Measurements from ENCODE around the gene C12orf60.
A peak's percentile ranks its signal among the peaks of the same experiment; 100 is the strongest.

Gene C12orf60

DNA sequence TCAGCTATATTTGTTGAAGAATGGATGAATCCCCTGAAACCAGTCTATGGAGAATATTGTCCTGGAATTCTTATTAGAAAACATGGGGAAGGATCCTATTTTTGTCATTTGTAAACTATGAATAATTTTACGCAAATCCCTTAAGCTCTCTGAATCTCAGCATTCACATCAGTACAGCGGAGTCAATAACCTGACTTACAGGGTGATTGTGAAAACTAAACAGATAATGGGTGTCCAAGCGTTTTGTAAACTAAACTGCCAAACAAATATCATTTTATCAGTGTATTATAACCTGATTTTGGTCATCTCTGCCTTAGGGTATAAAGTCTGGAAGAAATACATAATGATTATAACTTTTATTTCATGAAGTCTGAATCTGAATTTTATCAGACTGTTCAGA lies 29.9 kb downstream of the C12orf60 start:
- no peak overlapping the region for H3K4me3 ChIP-seq (ENCODE audit: low read depth, low read length)
- no peak for DNase-seq (ENCODE audit: low read depth)
- TF ChIP-seq, protein P1, sequence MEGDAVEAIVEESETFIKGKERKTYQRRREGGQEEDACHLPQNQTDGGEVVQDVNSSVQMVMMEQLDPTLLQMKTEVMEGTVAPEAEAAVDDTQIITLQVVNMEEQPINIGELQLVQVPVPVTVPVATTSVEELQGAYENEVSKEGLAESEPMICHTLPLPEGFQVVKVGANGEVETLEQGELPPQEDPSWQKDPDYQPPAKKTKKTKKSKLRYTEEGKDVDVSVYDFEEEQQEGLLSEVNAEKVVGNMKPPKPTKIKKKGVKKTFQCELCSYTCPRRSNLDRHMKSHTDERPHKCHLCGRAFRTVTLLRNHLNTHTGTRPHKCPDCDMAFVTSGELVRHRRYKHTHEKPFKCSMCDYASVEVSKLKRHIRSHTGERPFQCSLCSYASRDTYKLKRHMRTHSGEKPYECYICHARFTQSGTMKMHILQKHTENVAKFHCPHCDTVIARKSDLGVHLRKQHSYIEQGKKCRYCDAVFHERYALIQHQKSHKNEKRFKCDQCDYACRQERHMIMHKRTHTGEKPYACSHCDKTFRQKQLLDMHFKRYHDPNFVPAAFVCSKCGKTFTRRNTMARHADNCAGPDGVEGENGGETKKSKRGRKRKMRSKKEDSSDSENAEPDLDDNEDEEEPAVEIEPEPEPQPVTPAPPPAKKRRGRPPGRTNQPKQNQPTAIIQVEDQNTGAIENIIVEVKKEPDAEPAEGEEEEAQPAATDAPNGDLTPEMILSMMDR (IDR thresholded peaks at IDR 0.05; ENCODE audit: low read depth, low read length, missing control alignments): no peak
- in situ Hi-C loops (cut with HindIII; ENCODE audit: low sequenced_read_pairs): no loop called here

DNA sequence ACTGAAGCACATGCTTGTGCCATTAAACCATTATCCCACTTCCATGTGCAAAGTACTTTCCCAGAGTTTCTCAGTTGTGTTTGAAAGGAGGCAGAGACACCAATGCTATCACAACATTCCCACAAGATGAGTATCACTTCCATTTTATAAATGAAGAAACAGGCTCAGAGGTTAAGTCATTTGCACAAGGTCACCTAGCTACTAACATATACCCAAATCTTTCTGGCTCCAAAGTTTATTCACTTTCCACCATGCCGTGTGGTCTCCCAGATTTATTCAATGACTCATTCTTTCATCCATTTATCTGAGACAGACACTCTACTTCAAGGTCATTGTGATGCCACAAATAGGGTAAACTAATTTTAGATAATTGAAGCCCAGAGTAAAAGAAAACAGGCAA lies 30.5 kb downstream of the C12orf60 start:
- in situ Hi-C loops (cut with HindIII; ENCODE audit: low sequenced_read_pairs): no loop called here
- no peak for DNase-seq (ENCODE audit: low read depth)
- no peak overlapping the region for H3K4me3 ChIP-seq (ENCODE audit: low read depth, low read length)

DNA sequence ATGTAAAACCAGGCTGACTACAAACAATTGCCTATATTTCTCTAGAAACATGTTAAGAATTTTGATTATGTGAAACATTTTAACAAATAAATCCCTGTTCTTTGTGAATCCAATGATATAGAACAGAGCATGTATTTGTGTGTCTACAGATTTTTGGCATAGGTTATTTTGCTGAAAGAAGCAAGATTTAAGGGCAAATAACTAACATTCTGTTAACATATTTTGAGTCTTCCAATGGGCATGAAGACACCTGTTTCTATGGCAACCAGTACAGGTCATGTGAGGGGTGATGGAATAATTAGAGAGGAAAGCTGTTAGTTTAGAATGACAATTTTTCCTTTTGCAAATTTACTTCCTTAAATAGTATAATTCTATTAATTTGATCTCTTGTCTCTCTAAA lies 31.0 kb downstream of the C12orf60 start:
- no peak overlapping the region for H3K4me3 ChIP-seq (ENCODE audit: low read depth, low read length)
- in situ Hi-C loops (cut with HindIII; ENCODE audit: low sequenced_read_pairs): no loop called here
- TF ChIP-seq, protein P1 (IDR thresholded peaks at IDR 0.05; ENCODE audit: low read depth, low read length, missing control alignments): no peak
- no peak for DNase-seq (ENCODE audit: low read depth)

More for the DNA sequence above, 30.5 kb downstream of the C12orf60 start:
- TF ChIP-seq, protein P1 (IDR thresholded peaks at IDR 0.05; ENCODE audit: low read depth, low read length, missing control alignments): no peak

DNA sequence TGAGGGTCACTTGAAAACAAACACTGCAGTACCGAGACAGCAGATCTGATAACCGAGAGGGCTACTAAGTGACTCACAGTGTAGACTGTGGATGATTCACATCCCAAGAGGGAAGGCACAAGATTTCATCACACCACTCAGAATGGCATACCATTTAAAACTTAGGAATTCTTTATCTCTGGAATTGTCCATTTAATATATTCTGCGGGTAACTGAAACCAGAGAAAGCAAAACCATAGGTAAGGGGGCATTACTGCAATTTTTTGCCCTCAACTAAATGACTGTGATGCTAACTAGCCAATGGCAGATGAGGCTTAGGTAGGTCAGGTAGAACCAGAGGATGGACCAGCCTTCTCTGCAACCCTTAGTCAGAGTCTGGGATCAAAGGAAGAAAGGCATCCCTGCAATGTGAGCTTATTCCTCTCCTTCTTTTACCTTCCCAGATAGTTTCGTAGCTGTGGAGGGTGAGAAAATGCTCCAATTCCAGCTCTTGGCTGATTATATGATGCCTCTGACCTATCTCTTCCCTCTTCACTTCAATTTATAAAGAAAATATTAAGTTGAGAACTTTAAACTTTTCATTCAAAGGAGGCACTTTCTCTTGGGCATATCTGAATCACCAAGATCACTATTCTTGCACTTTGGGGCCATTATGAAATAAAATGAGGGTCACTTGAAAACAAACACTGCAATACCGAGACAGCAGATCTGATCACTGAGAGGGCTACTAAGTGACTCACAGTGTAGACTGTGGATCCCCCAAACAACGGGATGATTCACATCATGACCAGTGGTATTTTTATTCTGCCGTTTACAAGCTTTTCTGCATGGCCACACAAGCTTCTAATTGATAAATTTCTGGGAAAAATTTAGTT lies 33.1 kb downstream of the C12orf60 start:
- TF ChIP-seq, protein P1 (IDR thresholded peaks at IDR 0.05; ENCODE audit: low read depth, low read length, missing control alignments): no peak

DNA sequence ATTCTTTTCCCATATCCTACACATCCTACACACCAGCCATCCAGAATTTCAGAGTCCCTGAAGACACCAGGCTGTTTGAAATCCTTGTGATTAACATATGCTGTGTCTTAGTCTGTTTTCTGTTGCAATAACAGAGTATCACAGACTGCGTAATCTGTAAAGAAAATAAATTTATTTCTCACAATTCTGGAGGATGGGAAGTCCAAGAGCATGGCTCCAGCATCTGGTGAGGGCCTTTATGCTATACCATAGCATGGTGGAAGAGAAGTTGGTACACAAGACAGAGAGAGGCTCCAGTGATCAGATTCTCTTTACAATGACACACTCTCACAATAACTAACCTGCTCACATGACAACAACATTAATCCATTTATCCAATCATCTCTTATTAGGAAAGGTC lies 35.8 kb downstream of the C12orf60 start:
- no peak overlapping the region for H3K4me3 ChIP-seq (ENCODE audit: low read depth, low read length)
- no peak for DNase-seq (ENCODE audit: low read depth)
- TF ChIP-seq, protein P1 (IDR thresholded peaks at IDR 0.05; ENCODE audit: low read depth, low read length, missing control alignments): no peak
- in situ Hi-C loops (cut with HindIII; ENCODE audit: low sequenced_read_pairs): no loop called here

More for the DNA sequence above, 33.1 kb downstream of the C12orf60 start:
- H3K4me3 ChIP-seq (ENCODE audit: low read depth, low read length): no peak overlapping the region
- in situ Hi-C loops (cut with HindIII; ENCODE audit: low sequenced_read_pairs): no loop called here
- DNase-seq (ENCODE audit: low read depth): peak; percentile 52

DNA sequence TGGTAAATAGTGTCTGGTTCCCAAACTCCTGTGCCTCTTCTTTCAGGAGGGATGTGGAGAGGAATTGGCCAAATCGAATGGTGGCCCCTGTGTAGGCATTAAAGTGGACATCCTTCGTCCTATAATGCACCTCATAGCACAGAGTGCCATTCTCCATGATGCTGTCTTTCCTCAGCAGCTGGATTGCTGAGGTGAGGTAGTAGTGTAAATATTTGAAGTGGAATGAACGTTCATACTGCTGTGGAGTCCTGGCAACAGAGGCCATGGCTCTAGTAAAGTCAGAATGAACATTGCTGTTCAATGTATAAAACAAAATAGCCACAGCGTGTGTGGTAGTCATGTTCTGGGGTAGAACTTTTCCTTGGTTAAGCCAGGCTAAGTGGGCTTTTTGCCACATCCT lies 37.1 kb downstream of the C12orf60 start:
- H3K4me3 ChIP-seq (ENCODE audit: low read depth, low read length): no peak overlapping the region
- TF ChIP-seq, protein P1 (IDR thresholded peaks at IDR 0.05; ENCODE audit: low read depth, low read length, missing control alignments): no peak
- DNase-seq (ENCODE audit: low read depth): no peak
- in situ Hi-C loops (cut with HindIII; ENCODE audit: low sequenced_read_pairs): no loop called here

All from astrocyte of the cerebellum (primary cell).